Eye (tissue), 1 donor: ENCODE measurements around the gene GCC2.
"Not testable (repeated sequence)": the region's sequence is repeated elsewhere in the genome, so short reads cannot be mapped to it uniquely, and the experiment has no call there.

Source experiments
- DNase-seq: peaks from one replicate; pipeline ENCODE4 v3.0.0-alpha.2; 2015

GCC2 gene

DNA sequence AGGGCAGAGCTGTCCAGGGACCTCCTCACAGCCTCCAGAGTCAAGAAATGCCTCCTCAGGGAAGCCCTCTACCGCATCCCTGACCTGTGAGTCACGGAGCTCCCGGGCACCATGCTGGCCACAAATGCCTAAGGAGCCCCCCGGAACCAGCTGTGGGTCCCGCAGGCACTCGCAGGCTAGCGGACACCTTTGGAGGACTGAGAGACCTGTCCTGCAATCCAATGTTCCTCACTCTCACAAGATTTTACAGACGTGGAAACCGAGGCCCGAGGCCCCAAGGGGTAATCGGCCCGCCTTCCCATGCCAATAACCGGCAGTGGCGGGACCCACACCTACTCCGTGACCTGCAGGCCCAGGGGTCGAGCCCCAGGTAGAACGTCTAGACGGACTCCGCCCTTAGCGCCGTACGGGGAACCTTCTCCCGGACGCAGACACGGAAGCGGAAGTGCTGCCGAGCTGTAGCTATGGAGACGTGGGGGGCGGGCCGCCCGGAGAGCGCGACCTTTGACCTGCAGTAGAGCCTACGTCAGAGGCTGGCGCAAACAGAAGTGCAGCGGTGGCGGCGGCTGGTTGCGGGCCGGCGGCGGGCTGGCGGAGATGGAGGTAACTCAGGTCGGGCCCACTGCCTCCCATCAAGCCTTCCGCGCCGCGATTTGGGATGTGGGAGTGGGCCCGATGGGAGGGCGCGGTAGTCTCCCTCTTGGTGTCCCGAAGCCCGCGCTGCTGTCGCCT, at the start of gene GCC2:
TSS of gene GCC2 (plus strand) at position 529 of the 732 bp plus-strand sequence. CDS start at position 598, 69 bp downstream.
- peak; percentile 98 for DNase-seq

- DNase-seq = no peak
Observed at GRCh38 chr2:108399479-108399878, 49.5 kb upstream of the GCC2 start.

DNA sequence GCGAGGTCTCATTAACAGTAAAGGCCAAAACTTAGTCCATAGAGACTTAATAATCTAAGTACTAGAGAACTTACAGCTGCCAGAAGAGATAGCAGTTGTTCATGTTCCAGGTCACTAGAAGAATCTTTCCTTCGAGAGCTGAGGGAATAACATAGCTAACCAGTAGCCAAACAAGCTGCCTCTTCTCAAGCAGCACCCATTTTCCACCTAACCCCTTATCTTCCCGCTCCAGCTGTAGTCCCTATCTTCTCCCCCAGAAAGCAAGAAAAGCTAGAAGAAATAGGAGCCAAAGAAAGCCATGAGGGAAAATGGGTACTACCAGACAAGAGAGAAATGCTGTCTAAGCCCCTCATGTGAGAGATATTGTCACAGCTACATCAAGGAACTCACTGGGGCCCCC, 47.2 kb upstream of the GCC2 start:
- no peak for DNase-seq

GRCh38 chr2:108403494-108403893, 45.5 kb upstream of the GCC2 start:
- peak; percentile 56 for DNase-seq

DNA sequence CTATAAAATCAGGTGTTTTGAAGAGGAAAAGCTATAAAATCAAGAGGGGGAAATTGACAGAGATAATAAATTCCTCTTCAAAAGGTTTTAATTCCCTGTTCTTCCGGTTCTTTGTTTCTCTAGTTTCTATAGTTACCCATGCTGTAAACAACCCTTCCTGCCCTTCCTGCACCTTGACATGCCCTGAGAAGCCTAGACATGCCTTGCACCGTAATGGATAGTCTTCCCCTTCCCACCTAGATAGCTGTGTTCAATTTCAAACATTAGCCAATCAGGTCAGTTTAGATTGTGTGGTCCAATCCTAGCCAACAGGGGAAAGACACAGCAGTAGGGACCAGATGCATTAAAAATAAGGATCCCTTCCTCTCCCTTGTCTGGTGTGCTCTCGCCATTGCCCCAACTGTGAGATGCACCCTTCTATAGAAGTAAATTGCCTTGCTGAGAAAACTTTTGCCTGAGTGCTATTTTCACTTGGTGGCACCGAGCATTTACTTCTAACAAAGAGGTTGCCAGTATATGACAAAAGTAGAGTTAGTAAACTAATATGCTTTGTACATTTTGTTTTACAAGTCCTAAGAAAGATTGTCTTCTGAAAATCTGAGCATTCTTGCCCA, 44.1 kb upstream of the GCC2 start:
- no peak for DNase-seq

GRCh38 chr2:108407864-108408729, 40.9 kb upstream of the GCC2 start:
- DNase-seq = no peak

GRCh38 chr2:108409768-108410167, 39.2 kb upstream of the GCC2 start:
- no peak for DNase-seq

DNA sequence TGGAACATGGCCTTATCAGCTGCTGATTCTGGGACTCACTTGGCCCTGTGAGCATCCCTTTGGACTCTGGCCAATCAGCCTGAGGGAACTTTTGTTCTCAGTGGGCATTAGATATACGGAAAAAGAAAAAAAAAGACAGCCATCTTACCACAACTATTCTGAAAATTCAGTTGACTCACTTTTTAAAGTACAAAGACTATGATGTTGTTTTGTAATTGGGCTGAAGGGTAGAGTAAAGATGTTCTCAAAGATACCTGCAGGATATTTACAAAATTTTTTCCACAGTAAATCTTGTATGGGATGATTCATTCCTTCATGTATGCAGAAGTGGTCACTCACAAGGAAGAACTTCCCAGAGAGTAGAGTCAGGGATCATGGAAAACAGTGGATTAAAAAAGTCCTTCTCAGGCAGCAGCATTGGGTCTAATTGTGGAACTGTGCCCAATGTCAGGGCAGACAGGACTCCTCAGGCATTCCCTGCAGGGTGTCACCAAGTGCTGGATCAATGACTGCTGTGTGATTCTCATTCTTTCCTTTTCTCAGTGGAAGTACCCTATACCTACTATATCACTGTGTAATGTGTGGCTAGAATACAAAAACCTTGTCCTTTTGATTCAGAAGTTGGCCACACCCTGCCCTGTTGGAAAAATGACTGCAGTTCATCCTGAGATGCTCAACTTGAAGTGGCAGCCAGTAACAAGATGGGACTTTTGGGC, 35.9 kb upstream of the GCC2 start:
- DNase-seq = peak; percentile 8

DNA sequence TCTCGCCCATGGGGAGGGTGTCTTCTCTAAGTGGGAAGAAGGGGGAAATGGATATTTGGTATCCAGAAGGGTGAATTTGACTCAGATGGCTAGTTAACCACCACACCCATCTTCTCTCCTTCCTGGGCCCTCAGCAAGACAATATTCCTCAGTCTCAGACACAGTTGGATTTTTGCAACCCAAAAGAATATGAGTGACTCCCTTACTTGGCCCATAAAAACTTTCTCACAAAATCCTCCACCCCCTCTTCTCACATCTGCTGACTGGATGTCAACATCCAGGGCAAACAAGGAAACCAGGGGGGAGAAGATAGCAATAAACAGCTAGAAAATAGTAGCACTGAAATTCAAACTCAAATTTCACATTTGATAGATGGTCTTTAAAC, 35.3 kb upstream of the GCC2 start:
- DNase-seq = no peak

GRCh38 chr2:108414256-108414876, 34.6 kb upstream of the GCC2 start:
- DNase-seq = no peak

- DNase-seq = peak; percentile 44
Observed at GRCh38 chr2:108414945-108415344, 34.1 kb upstream of the GCC2 start.

GRCh38 chr2:108417254-108417653, 31.8 kb upstream of the GCC2 start:
- no peak for DNase-seq

DNA sequence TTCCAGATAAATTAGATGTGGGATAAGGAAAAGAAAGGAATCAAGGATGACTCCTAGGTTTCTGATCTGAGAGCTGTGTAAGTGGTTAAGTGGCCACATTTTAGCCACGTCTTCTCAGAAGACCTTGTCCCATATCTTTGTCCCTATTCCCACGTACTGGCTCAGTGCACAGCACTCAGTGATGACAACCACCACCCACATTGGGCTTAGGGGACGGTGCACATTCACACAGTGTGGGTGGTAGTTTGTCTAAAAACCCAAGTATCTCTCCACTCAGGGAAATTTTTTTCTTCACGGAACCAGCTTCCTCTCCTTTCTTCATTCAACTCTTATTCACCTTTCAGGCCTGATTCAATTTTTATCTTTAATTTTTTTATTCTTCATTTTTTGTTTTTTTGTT, 30.6 kb upstream of the GCC2 start:
- no peak for DNase-seq

- no peak for DNase-seq
Observed at GRCh38 chr2:108423067-108423466, 25.9 kb upstream of the GCC2 start.

GRCh38 chr2:108423502-108424251, 25.3 kb upstream of the GCC2 start:
- no peak for DNase-seq

GRCh38 chr2:108428286-108429009, 20.6 kb upstream of the GCC2 start:
- DNase-seq = no peak

- DNase-seq = not testable (repeated sequence)
Observed at GRCh38 chr2:108435578-108435977, 13.4 kb upstream of the GCC2 start.

DNA sequence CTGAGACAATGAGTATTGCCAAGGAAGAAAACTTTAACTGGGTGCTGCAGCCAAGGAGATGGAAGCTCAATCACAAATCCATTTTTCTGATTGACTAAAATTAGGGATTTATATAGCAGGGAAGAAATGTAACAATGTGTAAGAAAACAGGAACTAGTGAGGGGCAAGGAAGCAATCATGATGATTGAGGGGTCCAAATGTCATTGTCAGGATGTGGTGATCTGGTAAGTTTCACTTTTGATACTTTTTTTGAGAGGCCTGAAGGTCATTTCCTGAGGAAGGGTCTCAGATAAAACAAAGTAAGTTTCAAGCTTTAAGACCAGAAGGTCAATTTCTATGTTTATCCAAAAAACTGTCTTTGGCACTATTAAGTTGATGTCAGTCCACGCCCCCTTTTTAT, 12.0 kb upstream of the GCC2 start:
- DNase-seq = no peak

- no peak for DNase-seq
Observed at GRCh38 chr2:108441712-108442111, 7.3 kb upstream of the GCC2 start.

DNA sequence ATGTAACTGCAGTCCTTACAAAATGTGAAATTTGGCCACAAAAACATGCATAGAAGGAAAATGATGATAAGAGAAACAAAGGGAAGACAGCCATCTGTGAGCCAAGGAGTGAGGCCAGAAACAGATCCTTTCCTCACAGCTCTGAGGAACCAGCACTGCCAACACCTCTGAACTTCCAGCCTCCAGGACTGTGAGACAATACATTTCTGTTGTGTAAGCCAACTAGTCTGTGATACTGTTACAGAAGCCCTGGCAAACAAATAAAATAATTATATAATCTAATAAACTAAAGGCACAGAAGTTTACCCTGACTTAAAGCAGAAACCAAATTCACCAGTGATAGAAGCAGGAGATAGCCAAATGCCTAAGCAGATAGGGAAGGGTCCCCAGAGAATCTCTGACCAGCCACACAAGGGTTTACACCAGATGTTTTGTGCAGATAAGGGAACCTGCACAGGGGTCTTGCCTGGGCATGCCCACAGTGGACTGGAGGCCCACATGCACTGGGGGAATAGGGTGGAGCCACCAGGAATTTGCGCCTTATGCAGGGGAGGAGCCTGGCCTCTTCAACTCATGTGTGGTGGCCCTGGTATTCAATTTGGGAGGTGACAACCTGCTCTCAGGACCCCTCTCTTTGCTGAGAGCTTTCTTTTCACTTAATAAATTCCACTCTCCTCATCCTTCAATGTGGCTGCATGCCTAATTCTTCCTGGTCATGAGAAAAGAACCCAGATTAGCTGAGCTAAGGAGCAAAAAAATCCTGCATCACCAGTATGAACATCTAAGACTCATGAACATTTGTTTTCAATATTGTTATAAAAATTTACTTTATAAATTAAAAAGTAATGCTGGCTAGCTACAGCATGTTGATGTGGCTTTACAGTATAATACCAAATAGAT, 3.8 kb upstream of the GCC2 start:
- no peak for DNase-seq
